ENCODE measurements around the gene PTPRR.

The PTPRR gene

GRCh38 chr12:70920251-70920851, at the start of gene PTPRR:
TSS of gene PTPRR (minus strand) at chr12:70920738. CDS start at chr12:70920390, 348 bp downstream.
- H3K4me3 Mint-ChIP-seq = no peak within 1 kb of the TSS
- peaks cover 10% of the 10 kb centered on the region for H3K27me3 Mint-ChIP-seq
- H3K9me3 Mint-ChIP-seq = no peaks in the 10 kb centered on the region
- no peaks in the 10 kb centered on the region for H3K36me3 Mint-ChIP-seq (ENCODE audit: low read depth)
- H3K4me1 Mint-ChIP-seq (ENCODE audit: low read depth) = no peaks in the 10 kb centered on the region
- intact Hi-C loops (cut with micrococcal nuclease) = no loop called here
- H3K27ac Mint-ChIP-seq = no peak within 1 kb of the TSS

- Mint-ChIP-seq H3K9me3 (no peaks in the 10 kb centered on the region), H3K4me1 (ENCODE audit: low read depth) (peaks cover 4% of the 10 kb centered on the region), H3K27ac (no peak overlapping the region), H3K4me3 (no peak overlapping the region), H3K36me3 (ENCODE audit: low read depth) (no peaks in the 10 kb centered on the region), H3K27me3 (no peaks in the 10 kb centered on the region)
- intact Hi-C loops (cut with micrococcal nuclease) = no loop called here
Measured at GRCh38 chr12:70966996-70967790, 46.7 kb upstream of the PTPRR start.

- H3K9me3 Mint-ChIP-seq = no peaks in the 10 kb centered on the region
- no peak overlapping the region for H3K4me3 Mint-ChIP-seq
- H3K36me3 Mint-ChIP-seq (ENCODE audit: low read depth) = no peaks in the 10 kb centered on the region
- intact Hi-C loops (cut with micrococcal nuclease) = no loop called here
- H3K4me1 Mint-ChIP-seq (ENCODE audit: low read depth) = peaks cover 6% of the 10 kb centered on the region
- H3K27me3 Mint-ChIP-seq = no peaks in the 10 kb centered on the region
- H3K27ac Mint-ChIP-seq = no peak overlapping the region
Measured at GRCh38 chr12:70966046-70966445, 45.5 kb upstream of the PTPRR start.

- no peak overlapping the region for H3K4me3 Mint-ChIP-seq
Measured at GRCh38 chr12:70964867-70965510, 44.5 kb upstream of the PTPRR start.

GRCh38 chr12:70963081-70963660, 42.6 kb upstream of the PTPRR start:
- intact Hi-C loops (cut with micrococcal nuclease) = no loop called here
- Mint-ChIP-seq H3K4me3 (no peak overlapping the region), H3K27ac (no peak overlapping the region), H3K4me1 (ENCODE audit: low read depth) (peaks cover 6% of the 10 kb centered on the region), H3K36me3 (ENCODE audit: low read depth) (no peaks in the 10 kb centered on the region), H3K27me3 (no peaks in the 10 kb centered on the region), H3K9me3 (no peaks in the 10 kb centered on the region)

More at GRCh38 chr12:70964867-70965510, 44.5 kb upstream of the PTPRR start:
- Mint-ChIP-seq H3K4me1 (ENCODE audit: low read depth) (peaks cover 6% of the 10 kb centered on the region), H3K27me3 (no peaks in the 10 kb centered on the region), H3K9me3 (no peaks in the 10 kb centered on the region), H3K27ac (no peak overlapping the region), H3K36me3 (ENCODE audit: low read depth) (no peaks in the 10 kb centered on the region)
- intact Hi-C loops (cut with micrococcal nuclease) = no loop called here

DNA sequence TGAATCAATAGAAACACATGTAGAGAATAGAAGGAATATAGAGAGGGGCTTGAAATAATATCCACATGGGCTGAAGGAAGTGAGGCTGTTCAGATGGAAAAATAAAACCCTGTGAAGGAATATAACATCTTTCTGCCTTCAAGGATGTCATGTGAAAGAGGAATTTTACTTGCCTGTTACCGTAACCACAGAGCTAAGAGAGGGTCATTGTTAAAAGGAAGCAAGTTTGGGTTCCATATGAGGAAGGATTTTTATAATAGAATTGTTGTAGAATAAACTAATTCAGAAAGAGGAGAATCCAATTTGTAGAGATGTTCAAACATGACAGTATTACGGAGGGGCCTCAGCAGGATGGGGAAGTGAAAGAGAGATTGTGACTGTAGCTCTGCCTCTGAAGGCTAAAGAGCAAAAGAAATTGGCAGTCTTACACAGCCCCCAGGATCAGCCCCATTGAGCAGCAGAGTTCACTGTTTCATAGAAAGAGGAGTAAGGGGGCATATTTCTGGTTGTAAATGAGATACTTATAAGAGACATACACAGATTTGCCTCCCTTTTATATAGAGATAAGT, 41.8 kb upstream of the PTPRR start:
- Mint-ChIP-seq H3K36me3 (ENCODE audit: low read depth) (no peaks in the 10 kb centered on the region), H3K27me3 (no peaks in the 10 kb centered on the region), H3K27ac (no peak overlapping the region), H3K4me3 (no peak overlapping the region), H3K4me1 (ENCODE audit: low read depth) (peaks cover 6% of the 10 kb centered on the region), H3K9me3 (no peaks in the 10 kb centered on the region)
- intact Hi-C loops (cut with micrococcal nuclease) = no loop called here

DNA sequence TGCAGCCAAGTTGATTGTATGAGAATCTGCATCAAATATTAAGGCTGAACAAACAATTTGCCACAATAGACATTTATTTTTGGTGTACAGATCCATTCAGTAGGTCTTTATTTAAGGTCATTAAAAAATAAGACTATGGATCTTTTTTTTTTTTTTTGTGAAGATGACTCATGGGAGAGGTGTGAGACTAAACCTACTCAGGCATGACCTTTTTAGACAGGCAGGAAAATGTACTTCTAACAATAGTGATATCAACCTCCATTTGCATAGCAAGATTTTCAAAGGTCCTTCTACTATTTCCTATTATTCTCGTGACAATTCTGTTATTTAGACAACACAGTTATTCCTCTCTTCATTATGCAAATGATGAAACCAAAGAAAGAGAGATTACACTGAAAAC, 39.9 kb upstream of the PTPRR start:
- no peaks in the 10 kb centered on the region for H3K36me3 Mint-ChIP-seq (ENCODE audit: low read depth)
- no peaks in the 10 kb centered on the region for H3K27me3 Mint-ChIP-seq
- no peak overlapping the region for H3K27ac Mint-ChIP-seq
- H3K4me1 Mint-ChIP-seq (ENCODE audit: low read depth) = peaks cover 6% of the 10 kb centered on the region
- H3K4me3 Mint-ChIP-seq = no peak overlapping the region
- H3K9me3 Mint-ChIP-seq = no peaks in the 10 kb centered on the region
- intact Hi-C loops (cut with micrococcal nuclease) = no loop called here

- H3K36me3 Mint-ChIP-seq (ENCODE audit: low read depth) = no peaks in the 10 kb centered on the region
- H3K4me3 Mint-ChIP-seq = no peak overlapping the region
- H3K9me3 Mint-ChIP-seq = no peaks in the 10 kb centered on the region
- H3K27ac Mint-ChIP-seq = no peak overlapping the region
- no peaks in the 10 kb centered on the region for H3K4me1 Mint-ChIP-seq (ENCODE audit: low read depth)
- intact Hi-C loops (cut with micrococcal nuclease) = no loop called here
- no peaks in the 10 kb centered on the region for H3K27me3 Mint-ChIP-seq
Measured at GRCh38 chr12:70955415-70955814, 34.9 kb upstream of the PTPRR start.

DNA sequence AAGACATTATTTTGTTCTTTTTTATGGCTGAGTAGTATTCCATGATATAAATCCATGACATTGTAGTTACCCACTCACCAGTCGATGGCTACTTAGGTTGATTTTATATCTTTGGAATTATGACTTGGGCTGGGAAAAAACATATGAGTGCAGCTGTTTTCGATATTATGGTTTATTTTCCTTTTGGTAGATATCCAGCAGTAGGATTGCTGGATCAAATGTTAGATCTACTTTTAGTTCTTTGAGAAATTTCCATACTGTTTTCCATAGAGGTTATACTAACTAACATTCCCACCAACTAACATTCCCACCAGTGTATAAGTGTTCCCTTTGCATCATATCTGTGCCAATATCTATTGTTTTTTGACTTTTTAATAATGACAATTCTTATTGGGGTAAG, 29.9 kb upstream of the PTPRR start:
- H3K36me3 Mint-ChIP-seq (ENCODE audit: low read depth) = no peaks in the 10 kb centered on the region
- H3K4me3 Mint-ChIP-seq = no peak overlapping the region
- no peaks in the 10 kb centered on the region for H3K4me1 Mint-ChIP-seq (ENCODE audit: low read depth)
- no peaks in the 10 kb centered on the region for H3K9me3 Mint-ChIP-seq
- no peaks in the 10 kb centered on the region for H3K27me3 Mint-ChIP-seq
- H3K27ac Mint-ChIP-seq = no peak overlapping the region
- intact Hi-C loops (cut with micrococcal nuclease) = no loop called here

DNA sequence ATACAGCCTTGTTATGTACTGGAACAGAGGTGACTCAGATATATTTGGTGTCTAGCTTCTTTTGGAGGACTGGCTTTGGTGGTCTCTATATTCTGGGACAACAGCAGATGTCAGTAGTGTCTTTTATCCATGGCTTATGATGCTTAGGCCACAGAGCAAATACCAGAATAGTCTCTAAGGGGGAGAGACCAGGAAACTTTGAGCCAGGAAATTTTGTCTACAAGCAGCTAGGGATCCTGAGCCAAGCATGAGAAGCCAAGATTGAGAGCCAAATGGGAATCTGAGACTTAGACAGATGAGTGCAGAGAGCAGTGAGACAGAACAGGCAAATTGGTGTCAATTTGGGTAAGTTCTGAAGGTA, 28.4 kb upstream of the PTPRR start:
- no peak overlapping the region for H3K27ac Mint-ChIP-seq
- no peaks in the 10 kb centered on the region for H3K9me3 Mint-ChIP-seq
- H3K27me3 Mint-ChIP-seq = no peaks in the 10 kb centered on the region

DNA sequence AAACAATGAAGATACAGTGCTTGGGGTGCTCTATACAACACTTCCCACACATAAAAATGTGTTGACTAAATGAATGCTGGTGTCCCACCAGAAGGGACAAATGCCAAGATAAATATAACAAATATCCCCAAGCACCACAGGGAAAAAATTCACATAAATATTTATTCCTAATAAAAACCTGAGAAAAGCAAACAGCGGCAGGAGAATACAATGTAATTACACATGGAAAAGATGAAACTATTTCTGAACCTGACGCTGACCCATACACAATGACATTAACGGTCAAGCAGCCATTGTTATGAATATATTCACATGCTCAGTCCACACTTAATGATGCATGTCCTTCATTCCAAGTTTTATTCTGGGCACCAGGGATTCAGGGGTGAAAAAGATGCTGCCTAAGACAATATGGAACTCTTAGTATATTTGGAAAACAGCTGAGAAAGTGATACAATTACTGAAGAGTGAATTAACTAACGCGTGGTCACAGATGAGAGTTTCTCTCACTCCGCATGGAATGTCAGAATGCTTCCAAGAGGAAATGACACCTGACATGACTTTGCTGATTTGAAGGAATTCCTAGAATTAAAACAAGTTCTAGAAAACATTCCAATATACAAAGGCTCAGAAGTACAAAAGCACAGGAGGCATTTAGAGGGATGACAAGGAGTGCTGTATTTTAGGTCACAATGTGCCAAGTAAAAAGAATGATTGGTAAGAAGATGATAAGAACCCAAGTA, 27.9 kb upstream of the PTPRR start:
- no peak overlapping the region for H3K27ac Mint-ChIP-seq
- H3K4me3 Mint-ChIP-seq = no peak overlapping the region
- H3K36me3 Mint-ChIP-seq (ENCODE audit: low read depth) = no peaks in the 10 kb centered on the region
- intact Hi-C loops (cut with micrococcal nuclease) = no loop called here
- H3K9me3 Mint-ChIP-seq = no peaks in the 10 kb centered on the region
- H3K4me1 Mint-ChIP-seq (ENCODE audit: low read depth) = no peaks in the 10 kb centered on the region
- H3K27me3 Mint-ChIP-seq = no peaks in the 10 kb centered on the region

More for the DNA sequence above, 28.4 kb upstream of the PTPRR start:
- Mint-ChIP-seq H3K4me1 (ENCODE audit: low read depth) (no peaks in the 10 kb centered on the region), H3K36me3 (ENCODE audit: low read depth) (no peaks in the 10 kb centered on the region), H3K4me3 (no peak overlapping the region)
- intact Hi-C loops (cut with micrococcal nuclease) = no loop called here

DNA sequence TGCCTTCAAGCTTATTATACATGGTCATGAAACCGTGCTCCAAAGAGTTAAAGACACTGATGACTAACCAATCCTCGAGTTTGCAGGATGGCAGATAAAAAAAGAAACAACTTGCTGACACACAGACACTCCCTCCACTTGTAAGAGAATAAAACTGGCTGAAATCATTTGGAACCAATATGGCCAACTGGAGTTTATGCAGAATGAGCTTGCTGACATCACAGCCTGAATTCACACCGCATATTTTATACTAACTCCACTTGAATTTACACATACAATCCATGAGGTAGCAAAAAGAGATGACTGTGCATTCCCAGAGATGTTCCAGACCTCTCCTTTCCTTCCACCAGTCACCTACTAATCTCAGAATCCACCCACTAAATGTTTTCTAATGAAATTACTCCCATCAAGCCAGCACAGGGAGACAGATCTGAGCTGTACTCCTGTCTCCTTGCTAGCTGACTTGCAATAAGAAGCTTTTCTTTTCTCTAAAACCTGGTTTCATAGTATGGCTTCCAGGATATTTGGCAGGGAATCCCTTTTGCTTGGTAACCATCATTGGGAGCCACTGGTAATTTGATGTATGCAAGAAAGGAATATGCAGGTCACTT, 15.8 kb upstream of the PTPRR start:
- H3K4me1 Mint-ChIP-seq (ENCODE audit: low read depth) = no peaks in the 10 kb centered on the region
- no peaks in the 10 kb centered on the region for H3K36me3 Mint-ChIP-seq (ENCODE audit: low read depth)
- H3K27ac Mint-ChIP-seq = no peak overlapping the region
- intact Hi-C loops (cut with micrococcal nuclease) = no loop called here
- H3K9me3 Mint-ChIP-seq = peaks cover 11% of the 10 kb centered on the region
- H3K27me3 Mint-ChIP-seq = no peaks in the 10 kb centered on the region
- H3K4me3 Mint-ChIP-seq = no peak overlapping the region

GRCh38 chr12:70933133-70933532, 12.6 kb upstream of the PTPRR start:
- Mint-ChIP-seq H3K9me3 (peaks cover 11% of the 10 kb centered on the region), H3K27me3 (no peaks in the 10 kb centered on the region), H3K27ac (no peak overlapping the region), H3K36me3 (ENCODE audit: low read depth) (no peaks in the 10 kb centered on the region), H3K4me1 (ENCODE audit: low read depth) (no peaks in the 10 kb centered on the region), H3K4me3 (no peak overlapping the region)
- intact Hi-C loops (cut with micrococcal nuclease) = no loop called here
